BLaER1 (cell line): ENCODE results near the gene EPAS1.

Experiments used
- H3K27ac ChIP-seq: shearing (Covaris generic); formaldehyde crosslinking; 2 replicates; pipeline ENCODE4 v1.8.1; 2022
- H3K27me3 ChIP-seq: shearing (Covaris generic); formaldehyde crosslinking; 2 replicates; pipeline ENCODE4 v1.8.1; 2022
- H3K36me3 ChIP-seq: shearing (Covaris generic); formaldehyde crosslinking; 2 replicates; pipeline ENCODE4 v1.8.1; 2022
- H3K4me1 ChIP-seq: shearing (Covaris generic); formaldehyde crosslinking; 2 replicates; pipeline ENCODE4 v1.8.1; 2022
- H3K4me2 ChIP-seq: shearing (Covaris generic); formaldehyde crosslinking; 2 replicates; pipeline ENCODE4 v1.8.1; 2022
- H3K4me3 ChIP-seq: shearing (Covaris generic); formaldehyde crosslinking; 2 replicates; pipeline ENCODE4 v1.8.1; 2022
- H3K9ac ChIP-seq: shearing (Covaris generic); formaldehyde crosslinking; 2 replicates; pipeline ENCODE4 v1.8.1; 2022
- H3K9me3 ChIP-seq: shearing (Covaris generic); formaldehyde crosslinking; 2 replicates; pipeline ENCODE4 v1.8.1; 2022
- H4K20me1 ChIP-seq: shearing (Covaris generic); formaldehyde crosslinking; 2 replicates; pipeline ENCODE4 v1.8.1; 2022
- Cebpa-rat ChIP-seq: shearing (Covaris generic); IDR thresholded peaks from 2 replicates; pipeline ENCODE4 v1.8.1; 2022

EPAS1 gene

GRCh38 chr2:46377666-46378560 is 80.7 kb downstream of the EPAS1 start:
- H3K4me3 ChIP-seq: no peak overlapping the region
- H3K9ac ChIP-seq: no peak overlapping the region
- peaks cover 11% of the 10 kb centered on the region for H3K4me1 ChIP-seq
- peaks cover 10% of the 10 kb centered on the region for H3K9me3 ChIP-seq
- H3K27me3 ChIP-seq: no peaks in the 10 kb centered on the region
- no peak for TF ChIP-seq Cebpa-rat
- H3K36me3 ChIP-seq: peaks cover 42% of the 10 kb centered on the region
- peak overlapping the region; percentile 16; the same call in 1 of the 2 replicates for H3K27ac ChIP-seq
- H3K4me2 ChIP-seq: no peak overlapping the region
- no peaks in the 10 kb centered on the region for H4K20me1 ChIP-seq

DNA sequence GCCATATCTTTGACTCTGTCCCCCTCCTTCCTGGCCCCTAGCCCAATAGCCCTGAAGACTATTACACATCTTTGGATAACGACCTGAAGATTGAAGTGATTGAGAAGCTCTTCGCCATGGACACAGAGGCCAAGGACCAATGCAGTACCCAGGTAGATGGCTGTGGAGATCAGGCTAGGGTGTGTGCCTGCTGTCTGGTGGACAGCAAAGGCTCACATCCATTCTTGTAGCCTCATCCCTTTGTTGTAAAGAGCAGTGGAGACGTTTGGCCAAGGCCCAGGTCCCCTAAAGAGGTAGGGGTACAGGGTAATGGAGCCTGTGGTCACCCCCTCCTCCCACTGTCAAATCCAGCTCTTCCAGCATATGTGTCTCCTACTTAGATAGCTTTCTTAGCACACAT is 81.4 kb downstream of the EPAS1 start:
- peaks cover 11% of the 10 kb centered on the region for H3K4me1 ChIP-seq
- no peak overlapping the region for H3K4me2 ChIP-seq
- H3K27me3 ChIP-seq: no peaks in the 10 kb centered on the region
- no peak overlapping the region for H3K9ac ChIP-seq
- no peak overlapping the region for H3K27ac ChIP-seq
- no peaks in the 10 kb centered on the region for H4K20me1 ChIP-seq
- H3K9me3 ChIP-seq: peaks cover 4% of the 10 kb centered on the region
- TF ChIP-seq Cebpa-rat: no peak
- no peak overlapping the region for H3K4me3 ChIP-seq
- peaks cover 35% of the 10 kb centered on the region for H3K36me3 ChIP-seq

GRCh38 chr2:46379213-46380037 is 82.2 kb downstream of the EPAS1 start:
- Histone ChIP-seq H3K36me3 (peaks cover 35% of the 10 kb centered on the region; the same call in 1 of the 2 replicates), H3K9ac (no peak overlapping the region), H3K27ac (no peak overlapping the region), H3K4me1 (peaks cover 11% of the 10 kb centered on the region), H3K27me3 (no peaks in the 10 kb centered on the region), H3K9me3 (no peaks in the 10 kb centered on the region), H3K4me2 (no peak overlapping the region), H3K4me3 (no peak overlapping the region), H4K20me1 (no peaks in the 10 kb centered on the region)
- no peak for TF ChIP-seq Cebpa-rat

GRCh38 chr2:46380038-46380940 is 83.1 kb downstream of the EPAS1 start:
- no peaks in the 10 kb centered on the region for H3K27me3 ChIP-seq
- H3K4me1 ChIP-seq: peaks cover 11% of the 10 kb centered on the region
- no peak overlapping the region for H3K27ac ChIP-seq
- H3K4me2 ChIP-seq: no peak overlapping the region
- H4K20me1 ChIP-seq: no peaks in the 10 kb centered on the region
- no peaks in the 10 kb centered on the region for H3K9me3 ChIP-seq
- H3K36me3 ChIP-seq: peaks cover 36% of the 10 kb centered on the region; the same call in 1 of the 2 replicates
- TF ChIP-seq Cebpa-rat: no peak
- no peak overlapping the region for H3K4me3 ChIP-seq
- no peak overlapping the region for H3K9ac ChIP-seq

DNA sequence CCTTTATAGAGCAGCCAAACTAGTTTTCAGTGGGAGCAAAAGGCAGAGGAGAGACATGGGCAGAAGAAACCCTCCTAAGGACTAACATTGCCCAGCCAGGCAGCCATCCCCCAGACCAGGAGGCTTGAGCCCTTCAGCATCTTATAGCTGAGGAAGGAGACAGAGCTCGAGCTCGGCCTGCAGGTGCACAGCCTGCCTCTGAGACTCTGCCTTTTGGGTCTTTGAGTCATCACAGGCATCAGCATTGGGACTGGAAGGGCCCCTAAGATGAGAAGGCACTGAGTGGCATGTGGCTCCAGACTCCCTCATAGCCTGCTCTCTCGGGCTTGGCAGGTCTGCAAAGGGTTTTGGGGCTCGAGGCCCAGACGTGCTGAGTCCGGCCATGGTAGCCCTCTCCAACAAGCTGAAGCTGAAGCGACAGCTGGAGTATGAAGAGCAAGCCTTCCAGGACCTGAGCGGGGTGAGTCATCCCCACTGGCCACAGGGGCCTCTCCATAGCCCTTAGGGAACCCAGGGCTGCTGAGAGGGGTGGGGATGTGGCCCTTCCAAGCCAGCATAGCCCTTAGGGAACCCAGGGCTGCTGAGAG is 84.1 kb downstream of the EPAS1 start:
- peaks cover 11% of the 10 kb centered on the region for H3K4me1 ChIP-seq
- no peaks in the 10 kb centered on the region for H4K20me1 ChIP-seq
- no peaks in the 10 kb centered on the region for H3K27me3 ChIP-seq
- no peaks in the 10 kb centered on the region for H3K9me3 ChIP-seq
- peaks cover 32% of the 10 kb centered on the region; the same call in 1 of the 2 replicates for H3K36me3 ChIP-seq
- no peak overlapping the region for H3K4me3 ChIP-seq
- no peak overlapping the region for H3K4me2 ChIP-seq
- no peak overlapping the region for H3K9ac ChIP-seq
- TF ChIP-seq Cebpa-rat: no peak
- no peak overlapping the region for H3K27ac ChIP-seq

- Histone ChIP-seq H3K4me1 (peaks cover 11% of the 10 kb centered on the region), H3K27me3 (no peaks in the 10 kb centered on the region), H4K20me1 (no peaks in the 10 kb centered on the region), H3K9me3 (no peaks in the 10 kb centered on the region), H3K4me3 (no peak overlapping the region), H3K27ac (no peak overlapping the region), H3K36me3 (peaks cover 32% of the 10 kb centered on the region; the same call in 1 of the 2 replicates), H3K4me2 (no peak overlapping the region), H3K9ac (no peak overlapping the region)
- no peak for TF ChIP-seq Cebpa-rat
These were observed 84.7 kb downstream of the EPAS1 start for GRCh38 chr2:46381871-46382270.

GRCh38 chr2:46382331-46383112 is 85.3 kb downstream of the EPAS1 start:
- Histone ChIP-seq H3K9ac (no peak overlapping the region), H3K4me1 (peaks cover 11% of the 10 kb centered on the region), H3K27me3 (no peaks in the 10 kb centered on the region), H3K27ac (no peak overlapping the region), H3K4me3 (no peak overlapping the region), H4K20me1 (no peaks in the 10 kb centered on the region), H3K9me3 (no peaks in the 10 kb centered on the region), H3K4me2 (no peak overlapping the region), H3K36me3 (peaks cover 30% of the 10 kb centered on the region; the same call in 1 of the 2 replicates)
- TF ChIP-seq Cebpa-rat: no peak

GRCh38 chr2:46383113-46383395 is 85.8 kb downstream of the EPAS1 start:
- no peak overlapping the region for H3K9ac ChIP-seq
- H3K9me3 ChIP-seq: no peaks in the 10 kb centered on the region
- H4K20me1 ChIP-seq: no peaks in the 10 kb centered on the region
- peaks cover 25% of the 10 kb centered on the region; the same call in 1 of the 2 replicates for H3K36me3 ChIP-seq
- H3K27ac ChIP-seq: no peak overlapping the region
- H3K27me3 ChIP-seq: no peaks in the 10 kb centered on the region
- no peak for TF ChIP-seq Cebpa-rat
- H3K4me1 ChIP-seq: peaks cover 11% of the 10 kb centered on the region
- no peak overlapping the region for H3K4me2 ChIP-seq
- H3K4me3 ChIP-seq: no peak overlapping the region
